SIG-M5 (cell line): ENCODE data around the gene SNRPA1.
A peak's percentile ranks its signal among the peaks of the same experiment; 100 is the strongest.
"Not testable (repeated sequence)": the region's sequence is repeated elsewhere in the genome, so short reads cannot be mapped to it uniquely, and the experiment has no call there.

ENCODE experiments used
- DNase-seq: peaks from one replicate; lab custom pipeline; 2025; lab: John Stamatoyannopoulos, UW

SNRPA1 gene

GRCh38 chr15:101294731-101295606 lies at the start of gene SNRPA1:
Gene SNRPA1, minus strand, starts transcription at chr15:101295248. Its CDS starts 70 bp downstream, at chr15:101295178.
- peak; percentile 20 for DNase-seq

DNA sequence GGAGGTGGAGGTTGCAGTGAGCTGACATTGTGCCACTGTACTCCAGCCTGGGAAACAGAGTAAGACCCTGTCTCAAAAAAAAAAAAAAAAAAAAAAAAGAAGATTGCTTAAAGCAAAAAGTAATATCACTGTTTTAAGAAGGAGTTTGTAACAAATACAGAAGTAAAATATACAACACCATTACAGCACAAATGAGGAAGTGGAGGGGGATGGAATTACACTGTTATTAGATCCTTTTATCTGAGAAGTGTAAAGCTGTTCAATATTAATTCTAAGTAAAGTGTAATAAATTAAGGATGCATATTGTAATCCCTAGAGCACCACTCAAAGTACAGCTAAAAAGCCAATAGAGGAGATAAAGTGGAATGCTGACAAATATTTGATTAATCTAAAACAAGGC lies 47.0 kb upstream of the SNRPA1 start:
- DNase-seq = no peak

GRCh38 chr15:101338502-101339057 lies 43.5 kb upstream of the SNRPA1 start:
- DNase-seq = no peak

DNA sequence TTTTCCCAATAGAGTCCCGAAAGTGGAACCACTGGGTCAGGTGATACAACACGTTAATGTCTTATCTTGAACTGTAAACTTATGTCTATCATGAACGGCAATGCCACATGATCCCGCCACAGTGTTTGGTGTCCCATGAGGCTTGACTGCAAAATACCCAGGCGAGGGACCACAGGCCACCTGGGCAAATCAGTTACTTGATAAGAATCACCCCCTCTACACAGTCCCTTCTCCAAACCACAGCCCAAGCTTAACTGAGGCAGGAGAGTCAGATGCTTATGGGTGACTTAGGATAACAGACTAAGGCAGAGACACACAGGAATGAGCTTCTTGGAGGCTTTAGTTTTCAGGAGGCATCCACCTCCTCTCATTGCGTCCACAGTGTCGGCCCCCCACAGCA lies 42.9 kb upstream of the SNRPA1 start:
- no peak for DNase-seq

DNA sequence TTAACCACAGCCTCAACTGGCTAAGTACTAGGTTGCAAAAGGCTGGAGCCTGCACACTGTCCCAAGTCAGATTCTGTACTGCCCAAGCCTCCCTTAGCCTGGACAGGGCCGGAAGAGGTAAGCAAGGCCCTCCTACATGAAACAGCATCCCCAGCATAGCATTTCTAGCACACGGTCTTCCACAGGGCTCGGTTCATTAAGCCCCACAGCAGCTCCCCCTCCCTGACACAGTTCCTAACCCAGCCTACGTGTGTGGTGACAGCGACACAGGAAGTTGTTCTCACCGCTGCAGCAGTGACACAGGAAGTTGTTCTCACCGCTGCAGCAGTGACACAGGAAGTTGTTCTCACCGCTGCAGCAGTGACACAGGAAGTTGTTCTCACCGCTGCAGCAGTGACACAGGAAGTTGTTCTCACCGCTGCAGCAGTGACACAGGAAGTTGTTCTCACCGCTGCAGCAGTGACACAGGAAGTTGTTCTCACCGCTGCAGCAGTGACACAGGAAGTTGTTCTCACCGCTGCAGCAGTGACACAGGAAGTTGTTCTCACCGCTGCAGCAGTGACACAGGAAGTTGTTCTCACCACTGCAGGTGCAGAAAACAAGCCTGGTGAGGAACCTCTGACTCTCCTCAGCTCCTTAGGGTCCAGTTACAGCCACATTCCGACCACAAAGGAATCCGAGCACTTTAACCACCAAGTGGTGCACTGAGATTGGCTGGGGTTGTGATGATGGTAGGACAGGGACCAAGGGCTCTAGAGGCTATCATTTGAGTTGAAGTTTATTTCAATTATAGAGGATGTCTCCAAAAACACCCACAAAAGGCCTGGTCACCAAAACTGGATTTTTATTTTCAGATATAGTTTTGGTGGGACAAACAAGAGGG lies 39.1 kb upstream of the SNRPA1 start:
- not testable (repeated sequence) for DNase-seq

DNA sequence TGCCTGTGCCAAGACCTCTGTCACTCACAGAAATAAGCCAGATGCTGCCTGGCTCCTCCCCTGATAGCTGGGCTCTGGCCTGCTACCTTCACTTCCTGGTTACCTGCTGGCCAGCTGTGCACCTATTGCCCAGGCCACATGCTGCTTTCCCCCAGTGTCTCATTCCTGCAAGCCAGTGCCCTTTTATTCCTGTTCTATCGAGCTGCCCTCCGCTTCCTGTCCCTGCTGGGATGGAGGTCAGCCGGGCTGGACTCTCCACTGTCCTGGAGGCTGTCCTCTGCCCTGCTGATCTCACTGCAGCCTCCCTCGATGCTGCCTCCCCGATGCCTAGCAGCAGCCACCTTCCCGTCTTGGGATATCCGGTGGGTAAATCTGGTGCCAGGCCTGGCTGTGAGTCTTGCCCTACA lies 37.0 kb upstream of the SNRPA1 start:
- no peak for DNase-seq

- no peak for DNase-seq
Observed at GRCh38 chr15:101329867-101330380, 34.9 kb upstream of the SNRPA1 start.

DNA sequence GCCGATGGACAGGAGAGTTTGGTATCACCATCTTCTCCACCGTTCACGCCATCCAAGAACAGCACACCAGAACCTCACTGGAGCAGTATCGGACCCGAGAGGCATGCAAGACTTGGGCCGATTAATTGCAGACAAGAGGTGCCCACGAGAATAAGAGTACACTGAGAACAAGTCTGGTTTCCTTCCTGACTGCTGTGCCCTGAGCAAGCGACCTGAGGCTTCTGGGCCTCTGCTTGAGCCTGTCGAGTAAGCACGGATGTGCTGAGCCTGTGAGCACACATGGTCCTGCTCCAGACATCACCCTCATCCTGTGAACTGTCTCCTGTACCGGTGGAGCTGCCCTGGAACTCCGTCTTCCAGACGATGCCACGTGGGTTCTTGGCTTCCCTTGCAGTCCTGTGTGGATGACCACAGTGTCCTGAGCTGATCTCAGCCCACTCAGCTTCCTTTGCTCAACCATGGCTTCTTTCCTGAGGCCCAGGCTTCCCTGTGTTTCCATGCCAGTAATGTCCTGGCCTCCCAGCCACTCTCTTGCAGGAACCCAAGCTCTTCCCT lies 34.3 kb upstream of the SNRPA1 start:
- no peak for DNase-seq

DNA sequence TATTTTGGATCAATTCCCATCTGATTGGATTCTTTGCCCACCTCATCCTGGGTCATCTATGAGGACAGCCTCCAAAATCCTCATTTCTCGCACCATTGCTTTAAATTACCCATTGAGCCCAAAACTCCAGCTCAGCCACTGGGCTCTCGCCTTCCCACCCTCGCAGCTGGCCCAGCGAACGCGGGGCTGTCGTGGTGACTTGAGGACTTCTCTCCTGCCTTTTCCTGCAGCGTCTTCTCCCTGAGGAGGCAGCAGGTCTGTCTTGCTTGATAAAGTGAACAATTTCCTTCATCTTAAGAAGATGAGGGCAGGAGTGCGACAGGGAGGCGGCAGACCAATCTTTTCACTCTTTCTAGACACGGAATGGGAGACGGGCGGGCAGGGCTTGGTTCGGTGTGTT lies 33.0 kb upstream of the SNRPA1 start:
- DNase-seq = no peak

- no peak for DNase-seq
Observed at GRCh38 chr15:101327147-101327740, 32.2 kb upstream of the SNRPA1 start.

GRCh38 chr15:101326462-101327146 lies 31.6 kb upstream of the SNRPA1 start:
- DNase-seq = no peak

DNA sequence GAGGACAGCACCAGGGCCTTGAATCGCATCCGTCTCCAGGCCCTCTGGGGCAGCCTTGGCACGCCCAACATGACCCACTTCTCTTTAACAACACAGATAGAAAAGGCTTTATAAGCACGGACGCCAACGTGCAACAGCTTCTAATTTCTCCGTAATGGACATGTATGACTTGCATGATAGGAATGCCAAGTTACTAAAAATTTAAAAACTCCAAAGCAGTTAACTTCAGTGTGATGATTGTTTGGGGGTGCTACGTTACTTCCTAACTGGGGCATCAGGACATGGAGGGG lies 30.9 kb upstream of the SNRPA1 start:
- DNase-seq = no peak

GRCh38 chr15:101325263-101326025 lies 30.4 kb upstream of the SNRPA1 start:
- no peak for DNase-seq

GRCh38 chr15:101324524-101325177 lies 29.6 kb upstream of the SNRPA1 start:
- no peak for DNase-seq

GRCh38 chr15:101323793-101324523 lies 28.9 kb upstream of the SNRPA1 start:
- no peak for DNase-seq

- DNase-seq = no peak
Observed at GRCh38 chr15:101322854-101323477, 27.9 kb upstream of the SNRPA1 start.

- no peak for DNase-seq
Observed at GRCh38 chr15:101322016-101322695, 27.1 kb upstream of the SNRPA1 start.

DNA sequence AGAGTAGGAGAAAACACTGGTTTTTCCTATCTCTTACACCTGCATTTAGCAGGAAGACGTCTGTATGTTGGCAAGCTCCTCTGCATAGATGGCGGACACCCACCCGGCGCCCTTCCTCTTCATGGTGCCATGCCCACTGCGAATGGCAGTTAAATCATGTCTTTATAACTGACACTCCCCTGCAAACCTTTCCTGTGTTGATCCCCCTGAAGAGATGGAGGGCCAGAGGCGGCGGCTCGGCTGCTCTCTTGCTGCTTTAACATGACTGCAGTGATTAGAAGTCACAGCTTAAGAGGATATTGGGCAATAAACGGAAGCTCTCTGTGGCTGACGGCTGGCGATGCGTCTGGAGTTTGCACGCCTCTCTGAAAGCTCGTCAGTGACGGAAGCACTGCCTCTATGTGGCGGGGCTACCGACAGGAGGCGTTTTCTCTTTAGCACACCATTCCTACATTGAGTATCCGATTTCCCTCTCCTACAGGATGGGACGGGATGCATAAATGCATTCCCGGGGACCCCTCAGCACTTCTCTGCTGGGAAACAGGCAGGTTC lies 25.5 kb upstream of the SNRPA1 start:
- DNase-seq = peak; percentile 43
